Fibroblast of mammary gland (primary cell): ENCODE measurements around the gene APOE.

Experiments used
- DNase-seq: peaks from one replicate; pipeline ENCODE4 v3.0.0-alpha.2; 2010; ENCODE audit warnings: low read depth
- H3K4me3 ChIP-seq: 2 replicates; pipeline ENCODE4 v1.5.1; 2011; ENCODE audit warnings: low read depth, mild to moderate bottlenecking, low read length, moderate library complexity; ENCODE audit not compliant: control insufficient read depth
- CTCF ChIP-seq: conservative IDR thresholded peaks from 2 replicates; pipeline ENCODE4 v1.5.1; 2011; ENCODE audit warnings: low read depth, low read length, inconsistent platforms; ENCODE audit not compliant: control insufficient read depth, insufficient read depth

APOE gene

GRCh38 chr19:44903216-44903601, 2.4 kb upstream of the APOE start:
- no peak for TF ChIP-seq CTCF
- H3K4me3 ChIP-seq = no peak overlapping the region
- no peak for DNase-seq

GRCh38 chr19:44903602-44904425, 1.8 kb upstream of the APOE start:
- H3K4me3 ChIP-seq = no peak overlapping the region
- TF ChIP-seq CTCF = peak; percentile 89
- DNase-seq = peak; percentile 62

GRCh38 chr19:44904426-44904994, 1.1 kb upstream of the APOE start:
- DNase-seq = no peak
- peak; percentile 25 for TF ChIP-seq CTCF
- H3K4me3 ChIP-seq = no peak overlapping the region

- no peak for TF ChIP-seq CTCF
- no peak overlapping the region for H3K4me3 ChIP-seq
- DNase-seq = no peak
Observed at GRCh38 chr19:44907613-44908012, 2.0 kb downstream of the APOE start.

GRCh38 chr19:44908074-44908835, 2.7 kb downstream of the APOE start:
- no peak for TF ChIP-seq CTCF
- no peak overlapping the region for H3K4me3 ChIP-seq
- no peak for DNase-seq

GRCh38 chr19:44908836-44909261, 3.3 kb downstream of the APOE start:
- H3K4me3 ChIP-seq = no peak overlapping the region
- TF ChIP-seq CTCF = no peak
- DNase-seq = no peak
